ENCODE data around the gene NLGN1. TPM values are rescaled to one million over a fixed set of nuclear protein-coding genes. Genes with fewer than 3 reads are reported as not detected.
A peak's percentile ranks its signal among the peaks of the same experiment; 100 is the strongest.

The NLGN1 gene
- total RNA-seq, 1 donor from 2014 or later: 4.5 TPM

GRCh38 chr3:173395073-173395411 is 2.5 kb upstream of the NLGN1 start:
- Histone ChIP-seq H3K4me3 (ENCODE audit: low read depth, low read length) (peak overlapping the region; percentile 69), H3K27me3 (ENCODE audit: control insufficient read depth, insufficient read depth, low read length) (no peaks in the 10 kb centered on the region), H3K36me3 (ENCODE audit: control insufficient read depth, insufficient read depth, low read length) (no peaks in the 10 kb centered on the region)
- no peak for TF ChIP-seq CTCF (IDR thresholded peaks at IDR 0.05; ENCODE audit: insufficient read depth, low read length, poor library complexity, severe bottlenecking)
- no peak for DNase-seq (ENCODE audit: low read depth)

- peak overlapping the region; percentile 69 for H3K4me3 ChIP-seq (ENCODE audit: low read depth, low read length)
- DNase-seq (ENCODE audit: low read depth): no peak
- TF ChIP-seq CTCF (IDR thresholded peaks at IDR 0.05; ENCODE audit: insufficient read depth, low read length, poor library complexity, severe bottlenecking): no peak
- no peaks in the 10 kb centered on the region for H3K27me3 ChIP-seq (ENCODE audit: control insufficient read depth, insufficient read depth, low read length)
- H3K36me3 ChIP-seq (ENCODE audit: control insufficient read depth, insufficient read depth, low read length): no peaks in the 10 kb centered on the region
These were observed 1.9 kb upstream of the NLGN1 start for GRCh38 chr3:173395412-173396181.

- TF ChIP-seq CTCF (IDR thresholded peaks at IDR 0.05; ENCODE audit: insufficient read depth, low read length, poor library complexity, severe bottlenecking): no peak
- H3K27me3 ChIP-seq (ENCODE audit: control insufficient read depth, insufficient read depth, low read length): no peaks in the 10 kb centered on the region
- H3K4me3 ChIP-seq (ENCODE audit: low read depth, low read length): peak overlapping the region; percentile 69
- H3K36me3 ChIP-seq (ENCODE audit: control insufficient read depth, insufficient read depth, low read length): no peaks in the 10 kb centered on the region
- DNase-seq (ENCODE audit: low read depth): no peak
These were observed 1.1 kb upstream of the NLGN1 start for GRCh38 chr3:173396191-173397041.

- peak overlapping the region; percentile 69 for H3K4me3 ChIP-seq (ENCODE audit: low read depth, low read length)
- no peaks in the 10 kb centered on the region for H3K27me3 ChIP-seq (ENCODE audit: control insufficient read depth, insufficient read depth, low read length)
- DNase-seq (ENCODE audit: low read depth): no peak
- TF ChIP-seq CTCF (IDR thresholded peaks at IDR 0.05; ENCODE audit: insufficient read depth, low read length, poor library complexity, severe bottlenecking): no peak
- H3K36me3 ChIP-seq (ENCODE audit: control insufficient read depth, insufficient read depth, low read length): no peaks in the 10 kb centered on the region
These were observed 551 bp downstream of the NLGN1 start for GRCh38 chr3:173398111-173398479.

GRCh38 chr3:173399044-173399443 is 1.5 kb downstream of the NLGN1 start:
- H3K36me3 ChIP-seq (ENCODE audit: control insufficient read depth, insufficient read depth, low read length): no peaks in the 10 kb centered on the region
- DNase-seq (ENCODE audit: low read depth): no peak
- no peak for TF ChIP-seq CTCF (IDR thresholded peaks at IDR 0.05; ENCODE audit: insufficient read depth, low read length, poor library complexity, severe bottlenecking)
- no peak overlapping the region for H3K4me3 ChIP-seq (ENCODE audit: low read depth, low read length)
- H3K27me3 ChIP-seq (ENCODE audit: control insufficient read depth, insufficient read depth, low read length): no peaks in the 10 kb centered on the region
